Fibroblast of lung (primary cell): ENCODE data around the gene ZBTB14. TPM values are rescaled to one million over a fixed set of nuclear protein-coding genes. Genes with fewer than 3 reads are reported as not detected.

Experiments
- DNase-seq, 2 donors: peaks; one replicate each; pipeline versions ENCODE4 v3.0.0 to v3.0.0-alpha.2; 2010; ENCODE audit warnings: low read depth in 2 of 2
- H2AFZ ChIP-seq: 2 replicates; pipeline ENCODE4 v1.5.1; 2012; ENCODE audit warnings: low read length, control low read depth, inconsistent platforms
- H3K27ac ChIP-seq: 2 replicates; pipeline ENCODE4 v1.5.1; 2011; ENCODE audit warnings: low read length, control low read depth; ENCODE audit not compliant: insufficient read depth
- H3K27me3 ChIP-seq: 2 replicates; pipeline ENCODE4 v1.5.1; 2011; ENCODE audit warnings: mild to moderate bottlenecking, low read length; ENCODE audit not compliant: control insufficient read depth, insufficient read depth
- H3K36me3 ChIP-seq: 2 replicates; pipeline ENCODE4 v1.5.1; 2011; ENCODE audit warnings: low read length; ENCODE audit not compliant: control insufficient read depth, insufficient read depth
- H3K4me1 ChIP-seq: 2 replicates; pipeline ENCODE4 v1.5.1; 2011; ENCODE audit warnings: low read length; ENCODE audit not compliant: control insufficient read depth, insufficient read depth; ENCODE audit errors: extremely low read depth
- H3K4me2 ChIP-seq: 2 replicates; pipeline ENCODE4 v1.5.1; 2011; ENCODE audit warnings: low read length, control low read depth; ENCODE audit not compliant: insufficient read depth; ENCODE audit errors: extremely low read depth
- H3K4me3 ChIP-seq, 4 experiments: fragments of 200-600 bp in 1 of 4; sonication (generic) in 1 of 4; replicated peaks in 1 of 4; 2 replicates each; pipeline ENCODE4 v1.5.1; 2011 to 2016; ENCODE audit warnings: low read length in 4 of 4, low read depth in 3 of 4, mild to moderate bottlenecking in 3 of 4, control low read depth in 2 of 4, inconsistent platforms in 1 of 4, mixed read lengths in 1 of 4; ENCODE audit not compliant: insufficient read depth in 1 of 4; ENCODE audit errors: control extremely low read depth in 1 of 4
- H3K79me2 ChIP-seq: 2 replicates; pipeline ENCODE4 v1.5.1; 2012; ENCODE audit warnings: mild to moderate bottlenecking, low read length, inconsistent platforms; ENCODE audit not compliant: control insufficient read depth, insufficient read depth
- H3K9ac ChIP-seq: 2 replicates; pipeline ENCODE4 v1.5.1; 2011; ENCODE audit warnings: mild to moderate bottlenecking, low read length, control low read depth; ENCODE audit not compliant: insufficient read depth
- H3K9me3 ChIP-seq: 2 replicates; pipeline ENCODE4 v1.5.1; 2012; ENCODE audit warnings: low read depth, low read length; ENCODE audit not compliant: control insufficient read depth, insufficient read depth
- H4K20me1 ChIP-seq: 2 replicates; pipeline ENCODE4 v1.5.1; 2011; ENCODE audit warnings: low read length; ENCODE audit not compliant: control insufficient read depth, insufficient read depth; ENCODE audit errors: extremely low read depth
- EZH2 ChIP-seq: IDR thresholded peaks from 2 replicates; pipeline ENCODE4 v1.5.1; 2012; ENCODE audit warnings: low read length, control low read depth, mild to moderate bottlenecking; ENCODE audit errors: missing control alignments
- polyA plus RNA-seq, 2 donors: library from polyadenylated mRNA; depleted of rRNA in 1 of 2; stranded (reverse) in 1 of 2; unstranded in 1 of 2; fragments of >200 nt; gene quantifications; 2 replicates each; pipeline ENCODE4 v1.2.1, GENCODE V29; 2011 to 2012; ENCODE audit warnings: missing spikeins in 1 of 2
- total RNA-seq: library from RNA; depleted of rRNA; stranded (reverse); fragments of >200 nt; gene quantifications from 2 replicates; pipeline ENCODE4 v1.2.1, GENCODE V29; 2014
- TF ChIP-seq, protein P1 (sequence below), 2 donors: IDR thresholded peaks in 1 of 2; conservative IDR thresholded peaks in 1 of 2; 1 replicate in 1 of 2; 2 replicates in 1 of 2; pipeline ENCODE4 v1.5.1; 2011 to 2012; ENCODE audit warnings: low read length in 2 of 2, control low read depth in 1 of 2, inconsistent platforms in 1 of 2, low read depth in 1 of 2, mild to moderate bottlenecking in 1 of 2

Gene ZBTB14
- total and polyA plus RNA-seq, 2 donors (not counting 1 experiment from before 2014, with no cell fraction given): 9.7 to 15.1 TPM

DNA sequence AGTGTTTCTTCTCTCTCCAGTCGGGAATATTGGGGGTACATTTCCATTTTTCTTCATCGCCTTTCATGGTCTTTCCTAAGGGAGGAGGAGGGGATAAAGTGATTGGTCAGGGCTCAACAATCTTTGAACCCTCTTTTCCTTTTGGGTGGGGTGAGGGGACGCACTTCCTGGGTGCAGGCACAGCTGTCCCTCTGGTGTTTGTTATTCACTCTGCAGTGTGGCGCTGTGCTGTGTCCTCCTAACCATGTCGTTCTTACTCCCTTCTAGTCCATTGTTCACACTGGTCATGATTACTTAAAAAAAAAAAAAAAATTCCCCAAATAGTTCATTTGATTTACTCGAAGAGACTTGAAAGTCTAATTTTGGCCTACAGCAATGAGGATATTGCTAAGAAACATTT lies 44.4 kb downstream of the ZBTB14 start:
- no peaks in the 10 kb centered on the region for H3K4me1 ChIP-seq
- H2AFZ ChIP-seq: no peak overlapping the region
- no peak overlapping the region for H3K9ac ChIP-seq
- H3K36me3 ChIP-seq: no peaks in the 10 kb centered on the region
- no peak for DNase-seq
- H3K4me3 ChIP-seq: no peak overlapping the region
- no peaks in the 10 kb centered on the region for H3K79me2 ChIP-seq
- no peak for TF ChIP-seq EZH2
- TF ChIP-seq, protein P1, sequence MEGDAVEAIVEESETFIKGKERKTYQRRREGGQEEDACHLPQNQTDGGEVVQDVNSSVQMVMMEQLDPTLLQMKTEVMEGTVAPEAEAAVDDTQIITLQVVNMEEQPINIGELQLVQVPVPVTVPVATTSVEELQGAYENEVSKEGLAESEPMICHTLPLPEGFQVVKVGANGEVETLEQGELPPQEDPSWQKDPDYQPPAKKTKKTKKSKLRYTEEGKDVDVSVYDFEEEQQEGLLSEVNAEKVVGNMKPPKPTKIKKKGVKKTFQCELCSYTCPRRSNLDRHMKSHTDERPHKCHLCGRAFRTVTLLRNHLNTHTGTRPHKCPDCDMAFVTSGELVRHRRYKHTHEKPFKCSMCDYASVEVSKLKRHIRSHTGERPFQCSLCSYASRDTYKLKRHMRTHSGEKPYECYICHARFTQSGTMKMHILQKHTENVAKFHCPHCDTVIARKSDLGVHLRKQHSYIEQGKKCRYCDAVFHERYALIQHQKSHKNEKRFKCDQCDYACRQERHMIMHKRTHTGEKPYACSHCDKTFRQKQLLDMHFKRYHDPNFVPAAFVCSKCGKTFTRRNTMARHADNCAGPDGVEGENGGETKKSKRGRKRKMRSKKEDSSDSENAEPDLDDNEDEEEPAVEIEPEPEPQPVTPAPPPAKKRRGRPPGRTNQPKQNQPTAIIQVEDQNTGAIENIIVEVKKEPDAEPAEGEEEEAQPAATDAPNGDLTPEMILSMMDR (conservative IDR thresholded peaks at IDR 0.05 in 1 of 2, IDR thresholded peaks at IDR 0.05 in 1 of 2; ENCODE audit: low read depth in 1 of 2, low read length in 2 of 2): no peak
- no peak overlapping the region for H3K4me2 ChIP-seq
- H4K20me1 ChIP-seq: no peaks in the 10 kb centered on the region
- no peak overlapping the region for H3K27ac ChIP-seq
- no peaks in the 10 kb centered on the region for H3K9me3 ChIP-seq
- no peaks in the 10 kb centered on the region for H3K27me3 ChIP-seq

DNA sequence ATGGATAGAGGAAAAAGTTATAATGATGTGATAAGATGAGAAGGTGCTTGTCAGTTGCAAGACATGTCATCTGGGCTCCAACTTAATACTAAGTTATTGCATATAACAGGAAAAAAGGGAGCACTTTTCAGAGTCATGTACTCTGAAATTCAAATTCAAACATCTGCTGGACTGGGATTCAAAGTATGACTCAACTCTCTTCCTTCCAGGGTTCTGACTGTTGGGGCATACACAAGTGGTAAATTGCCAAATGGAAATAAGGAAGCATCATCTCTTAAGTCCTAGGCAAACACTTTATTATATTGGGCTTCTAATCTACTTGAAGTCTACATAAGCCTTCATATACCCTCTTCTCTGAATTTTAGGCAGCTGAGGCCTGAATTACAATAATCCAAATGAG lies 44.9 kb downstream of the ZBTB14 start:
- Histone ChIP-seq H3K79me2 (no peaks in the 10 kb centered on the region), H3K4me3 (no peak overlapping the region), H4K20me1 (no peaks in the 10 kb centered on the region), H3K4me2 (no peak overlapping the region), H3K27ac (no peak overlapping the region), H3K4me1 (no peaks in the 10 kb centered on the region), H3K9ac (no peak overlapping the region), H3K36me3 (no peaks in the 10 kb centered on the region), H2AFZ (no peak overlapping the region), H3K9me3 (no peaks in the 10 kb centered on the region), H3K27me3 (no peaks in the 10 kb centered on the region)
- TF ChIP-seq, protein P1 (conservative IDR thresholded peaks at IDR 0.05 in 1 of 2, IDR thresholded peaks at IDR 0.05 in 1 of 2; ENCODE audit: low read depth in 1 of 2, low read length in 2 of 2): no peak
- TF ChIP-seq EZH2: no peak
- DNase-seq: no peak

DNA sequence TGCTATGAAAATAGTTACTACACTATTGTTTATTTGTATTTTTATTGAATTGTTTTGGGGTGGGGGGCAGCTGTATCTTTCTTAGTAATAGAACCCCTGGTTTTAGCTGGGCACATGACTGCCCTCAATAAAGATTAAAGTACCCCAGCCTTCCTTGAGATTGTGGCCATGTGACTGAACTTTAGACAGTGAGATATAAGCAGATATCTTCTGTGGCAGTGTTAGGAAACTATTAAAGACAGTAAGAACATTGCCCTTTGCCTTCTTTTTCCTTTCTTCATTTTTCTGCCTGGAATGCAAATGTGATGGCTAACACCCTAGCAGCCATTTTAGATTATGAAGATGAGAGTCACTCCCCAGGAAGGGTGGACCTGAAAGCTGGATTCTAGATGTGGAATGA lies 50.6 kb downstream of the ZBTB14 start:
- H3K36me3 ChIP-seq: peaks cover 1% of the 10 kb centered on the region
- no peak overlapping the region for H3K4me2 ChIP-seq
- no peaks in the 10 kb centered on the region for H3K4me1 ChIP-seq
- H3K27ac ChIP-seq: no peak overlapping the region
- H2AFZ ChIP-seq: no peak overlapping the region
- H3K27me3 ChIP-seq: no peaks in the 10 kb centered on the region
- H3K79me2 ChIP-seq: peaks cover 6% of the 10 kb centered on the region
- no peaks in the 10 kb centered on the region for H4K20me1 ChIP-seq
- H3K4me3 ChIP-seq: no peak overlapping the region
- no peak overlapping the region for H3K9ac ChIP-seq
- no peak for DNase-seq
- no peaks in the 10 kb centered on the region for H3K9me3 ChIP-seq
- TF ChIP-seq EZH2: no peak
- TF ChIP-seq, protein P1 (conservative IDR thresholded peaks at IDR 0.05 in 1 of 2, IDR thresholded peaks at IDR 0.05 in 1 of 2; ENCODE audit: low read depth in 1 of 2, low read length in 2 of 2): no peak
